B cell (primary cell): ENCODE data around the gene CNTN4.

Source experiments
- CTCF ChIP-seq: fragments of 200-600 bp; IDR thresholded peaks from one replicate; pipeline ENCODE4 v1.8.0; 2022; ENCODE audit warnings: antibody characterized with exemption, mild to moderate bottlenecking
- EZH2 ChIP-seq: IDR thresholded peaks from 2 replicates; pipeline ENCODE4 v1.6.1; 2012; ENCODE audit warnings: borderline replicate concordance, low read depth, mild to moderate bottlenecking, moderate library complexity, low read length; ENCODE audit not compliant: insufficient read depth, poor library complexity, severe bottlenecking

GRCh38 chr3:2706836-2707210 is 608.2 kb downstream of the CNTN4 start:
- TF ChIP-seq CTCF (no peak), EZH2 (no peak)
